ACC112 (cell line): ENCODE results near the gene CGNL1.

Experiments
- H2AFZ ChIP-seq: fragments of 200-600 bp; sonication (generic); one replicate; pipeline ENCODE4 v1.6.0; 2017; ENCODE audit warnings: antibody characterized with exemption, low read length; ENCODE audit not compliant: unreplicated experiment
- H3K27ac ChIP-seq: fragments of 200-600 bp; sonication (generic); 2 replicates; pipeline ENCODE4 v1.5.1; 2014; ENCODE audit warnings: low read depth, mild to moderate bottlenecking, antibody characterized with exemption, low read length, moderate library complexity
- H3K27me3 ChIP-seq: fragments of 200-600 bp; sonication (generic); 2 replicates; pipeline ENCODE4 v1.6.1; 2014; ENCODE audit warnings: mild to moderate bottlenecking, antibody characterized with exemption, low read length, moderate library complexity, mixed read lengths; ENCODE audit not compliant: insufficient read depth
- H3K36me3 ChIP-seq: fragments of 200-600 bp; sonication (generic); 2 replicates; pipeline ENCODE4 v1.6.1; 2016; ENCODE audit warnings: mild to moderate bottlenecking, antibody characterized with exemption, low read length, moderate library complexity, mixed read lengths; ENCODE audit not compliant: insufficient read depth
- H3K4me1 ChIP-seq: fragments of 200-600 bp; sonication (generic); one replicate; pipeline ENCODE4 v1.6.1; 2016; ENCODE audit warnings: low read length, mixed read lengths; ENCODE audit not compliant: insufficient read depth, unreplicated experiment, control insufficient read depth
- H3K4me3 ChIP-seq: fragments of 200-600 bp; sonication (generic); 2 replicates; pipeline ENCODE4 v1.5.1; 2014; ENCODE audit warnings: mild to moderate bottlenecking, low read depth, low read length
- H3K79me2 ChIP-seq: fragments of 200-600 bp; sonication (generic); one replicate; pipeline ENCODE4 v1.6.0; 2016; ENCODE audit warnings: low read length; ENCODE audit not compliant: control insufficient read depth, unreplicated experiment, insufficient read depth

The CGNL1 gene

DNA sequence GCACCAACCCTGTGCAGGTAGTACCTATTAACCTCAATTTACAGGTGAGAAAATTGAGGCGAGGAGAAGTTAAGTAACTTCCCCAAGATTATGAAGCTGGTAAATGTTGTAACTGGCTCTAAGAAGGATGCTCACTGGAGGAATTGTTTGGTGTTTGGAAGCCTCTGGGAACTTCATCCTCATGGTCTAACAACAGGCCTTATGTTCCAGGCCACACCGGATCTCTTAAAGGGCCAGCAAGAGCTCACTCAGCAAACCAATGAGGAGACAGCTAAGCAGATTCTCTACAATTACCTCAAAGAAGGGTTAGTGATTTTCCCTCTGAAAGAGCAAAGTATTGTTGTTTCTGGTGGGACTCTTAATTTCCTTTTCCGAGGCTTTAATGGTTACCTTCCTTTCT lies 63.9 kb downstream of the CGNL1 start:
- no peak overlapping the region for H3K4me3 ChIP-seq
- H3K27ac ChIP-seq = no peak overlapping the region
- no peaks in the 10 kb centered on the region for H3K79me2 ChIP-seq
- no peaks in the 10 kb centered on the region for H3K36me3 ChIP-seq
- H2AFZ ChIP-seq = no peak overlapping the region
- no peaks in the 10 kb centered on the region for H3K27me3 ChIP-seq
- peaks cover 9% of the 10 kb centered on the region for H3K4me1 ChIP-seq

DNA sequence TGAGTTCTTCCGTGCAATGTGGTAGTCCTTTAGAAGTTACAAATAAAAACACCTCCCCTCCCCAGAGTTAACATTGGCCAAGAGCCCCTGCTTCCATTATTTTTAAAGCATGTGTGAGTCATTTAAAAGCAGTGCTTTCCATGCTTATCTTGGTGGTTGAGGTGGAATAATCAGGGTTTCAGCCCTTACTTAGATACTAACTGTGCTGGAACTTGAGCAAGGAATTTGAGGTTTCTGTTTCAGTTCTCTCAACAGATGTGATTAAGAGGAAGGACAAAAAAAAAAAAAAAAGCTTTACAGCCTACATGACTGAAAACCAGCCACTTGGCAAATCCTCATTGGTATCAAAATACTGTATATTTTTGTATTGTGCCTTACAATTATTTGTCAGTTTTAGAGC lies 64.5 kb downstream of the CGNL1 start:
- Histone ChIP-seq H3K4me1 (peaks cover 15% of the 10 kb centered on the region), H2AFZ (peak overlapping the region; percentile 72), H3K79me2 (no peaks in the 10 kb centered on the region), H3K4me3 (no peak overlapping the region), H3K36me3 (no peaks in the 10 kb centered on the region), H3K27me3 (no peaks in the 10 kb centered on the region), H3K27ac (no peak overlapping the region; the same call in 1 of the 2 replicates)

DNA sequence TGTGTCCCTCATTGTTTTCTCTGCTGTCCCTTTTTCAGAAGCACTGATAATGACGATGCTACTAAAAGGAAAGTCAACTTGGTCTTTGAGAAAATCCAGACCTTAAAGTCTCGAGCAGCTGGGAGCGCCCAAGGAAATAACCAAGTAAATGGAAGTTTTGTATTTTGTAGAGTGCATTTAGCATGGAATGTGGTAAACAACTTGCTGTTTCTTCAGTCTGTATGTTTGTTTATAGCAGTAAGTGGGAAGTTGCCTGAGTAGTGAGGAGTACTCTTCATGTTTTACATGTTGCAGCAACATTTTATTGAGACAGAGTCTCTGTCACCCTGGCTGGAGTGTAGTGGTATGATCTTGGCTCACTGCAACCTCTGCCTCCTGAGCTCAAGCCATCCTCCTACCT lies 66.0 kb downstream of the CGNL1 start:
- peaks cover 22% of the 10 kb centered on the region for H3K4me1 ChIP-seq
- no peaks in the 10 kb centered on the region for H3K79me2 ChIP-seq
- H3K27ac ChIP-seq = no peak overlapping the region
- no peak overlapping the region for H3K4me3 ChIP-seq
- no peaks in the 10 kb centered on the region for H3K27me3 ChIP-seq
- no peak overlapping the region for H2AFZ ChIP-seq
- H3K36me3 ChIP-seq = no peaks in the 10 kb centered on the region

DNA sequence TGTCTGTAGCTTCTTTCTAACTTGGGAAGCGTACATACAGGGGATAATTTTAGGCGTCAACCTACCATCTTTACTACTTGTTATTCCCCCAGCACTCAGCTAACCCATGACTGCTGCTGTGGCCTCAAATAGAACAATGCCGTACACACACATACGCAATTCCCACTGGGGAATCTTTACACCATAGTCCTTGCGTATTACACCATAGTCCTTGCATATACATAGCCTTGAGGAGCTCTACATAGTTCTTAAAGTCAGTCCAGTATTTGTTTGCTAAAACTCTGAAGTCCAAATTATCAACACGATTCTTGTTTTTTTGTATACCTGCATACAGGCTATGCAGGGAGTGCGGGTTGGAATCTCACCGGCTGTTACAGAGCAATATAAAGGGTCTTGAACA lies 67.2 kb downstream of the CGNL1 start:
- Histone ChIP-seq H3K36me3 (no peaks in the 10 kb centered on the region), H3K27me3 (no peaks in the 10 kb centered on the region), H3K4me1 (peaks cover 22% of the 10 kb centered on the region), H3K4me3 (no peak overlapping the region), H3K27ac (no peak overlapping the region), H2AFZ (no peak overlapping the region), H3K79me2 (no peaks in the 10 kb centered on the region)

DNA sequence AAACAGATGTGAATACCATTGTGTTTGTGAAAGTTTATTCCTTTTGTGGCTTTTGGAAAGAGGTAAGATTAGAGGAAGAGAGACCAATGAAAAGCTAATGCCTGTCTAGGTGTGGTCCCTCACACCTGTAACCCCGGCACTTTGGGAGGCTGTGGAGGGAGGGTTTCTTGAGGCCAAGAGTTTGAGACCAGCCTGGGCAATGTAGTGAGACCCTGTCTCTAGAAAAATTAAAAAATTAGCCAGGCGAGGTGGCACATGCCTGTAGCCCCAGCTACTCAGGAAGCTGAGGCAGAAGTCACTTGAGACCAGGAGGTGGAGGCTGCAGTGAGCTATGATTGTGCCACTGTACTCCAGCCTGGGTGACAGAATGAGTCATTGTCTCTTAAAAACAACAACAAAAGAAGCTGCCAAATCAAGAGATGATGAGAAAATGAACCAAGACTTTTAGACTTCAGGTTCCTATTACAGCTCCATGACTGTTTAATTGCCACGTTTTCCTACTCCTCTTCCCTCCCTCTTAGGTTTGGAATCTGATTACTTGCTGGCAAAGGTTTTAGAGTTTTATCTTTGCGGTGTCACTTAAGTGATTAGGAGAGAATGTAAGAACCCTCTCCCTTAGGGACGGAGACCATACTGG lies 68.7 kb downstream of the CGNL1 start:
- H3K27ac ChIP-seq = no peak overlapping the region
- peaks cover 22% of the 10 kb centered on the region for H3K4me1 ChIP-seq
- no peak overlapping the region for H3K4me3 ChIP-seq
- H3K36me3 ChIP-seq = no peaks in the 10 kb centered on the region
- H3K27me3 ChIP-seq = no peaks in the 10 kb centered on the region
- no peaks in the 10 kb centered on the region for H3K79me2 ChIP-seq
- H2AFZ ChIP-seq = peak overlapping the region; percentile 87

DNA sequence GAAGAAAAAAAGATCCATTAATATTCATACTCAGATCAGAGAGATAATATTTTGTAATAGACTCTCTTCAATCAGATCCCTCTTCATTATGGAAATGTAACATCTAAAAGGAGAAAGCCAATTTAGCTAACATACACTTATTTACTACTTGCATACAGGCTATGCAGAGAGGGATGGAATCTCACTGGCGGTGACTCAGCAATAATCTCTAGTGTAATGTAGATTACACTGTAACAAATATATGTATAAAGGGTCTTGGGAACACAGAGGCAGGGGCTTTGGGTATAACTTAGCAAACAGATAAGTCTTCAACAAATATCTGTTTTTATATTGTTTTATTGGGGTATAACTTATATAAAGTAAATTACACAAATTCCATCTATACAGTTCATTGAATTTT lies 69.6 kb downstream of the CGNL1 start:
- Histone ChIP-seq H3K36me3 (no peaks in the 10 kb centered on the region), H2AFZ (peak overlapping the region; percentile 87), H3K27ac (no peak overlapping the region), H3K4me1 (peaks cover 18% of the 10 kb centered on the region), H3K27me3 (peaks cover 3% of the 10 kb centered on the region; the same call in 1 of the 2 replicates), H3K4me3 (no peak overlapping the region), H3K79me2 (no peaks in the 10 kb centered on the region)

DNA sequence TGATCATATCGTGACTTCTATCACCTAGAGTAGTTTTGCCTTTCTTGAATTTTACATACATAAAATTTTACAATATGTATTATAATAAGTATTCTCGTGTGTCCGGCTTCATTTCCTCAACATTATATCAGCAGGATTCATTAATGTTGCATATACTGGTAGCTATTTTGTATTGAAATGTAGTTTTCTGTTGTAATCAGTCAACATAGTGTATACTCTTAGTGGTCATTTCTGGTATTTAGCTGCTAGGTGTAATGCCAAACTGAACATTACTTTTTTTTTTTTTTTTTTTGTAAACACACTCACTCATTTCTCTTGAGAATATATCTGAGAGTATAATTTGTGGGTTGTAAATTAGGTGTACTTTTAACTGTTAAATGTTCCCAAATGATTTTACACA lies 70.1 kb downstream of the CGNL1 start:
- H3K36me3 ChIP-seq = no peaks in the 10 kb centered on the region
- H3K27ac ChIP-seq = no peak overlapping the region
- no peaks in the 10 kb centered on the region for H3K79me2 ChIP-seq
- peaks cover 14% of the 10 kb centered on the region for H3K4me1 ChIP-seq
- no peak overlapping the region for H3K4me3 ChIP-seq
- H3K27me3 ChIP-seq = peaks cover 3% of the 10 kb centered on the region; the same call in 1 of the 2 replicates
- H2AFZ ChIP-seq = no peak overlapping the region

DNA sequence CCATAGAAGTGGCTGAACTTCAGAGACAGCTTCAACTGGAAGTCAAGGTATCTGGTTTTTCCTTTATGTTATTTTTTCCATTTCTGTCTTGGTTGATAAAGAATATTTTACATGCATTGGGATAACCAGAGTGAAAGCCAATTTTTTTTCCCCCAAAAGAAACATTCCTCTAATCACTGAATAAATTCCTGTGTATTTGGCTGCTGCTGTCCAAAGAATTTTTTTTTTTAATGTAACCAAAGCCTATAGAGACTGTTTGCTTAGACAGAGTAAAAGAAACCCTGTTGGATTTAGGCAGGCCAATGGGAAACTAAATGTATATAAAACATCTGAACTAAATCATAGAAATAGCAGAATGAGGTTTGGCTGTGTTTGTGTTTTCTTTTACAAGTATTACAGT lies 75.2 kb downstream of the CGNL1 start:
- Histone ChIP-seq H3K27ac (no peak overlapping the region), H3K4me3 (no peak overlapping the region), H2AFZ (no peak overlapping the region), H3K36me3 (no peaks in the 10 kb centered on the region), H3K4me1 (no peaks in the 10 kb centered on the region), H3K27me3 (peaks cover 3% of the 10 kb centered on the region; the same call in 1 of the 2 replicates), H3K79me2 (no peaks in the 10 kb centered on the region)

DNA sequence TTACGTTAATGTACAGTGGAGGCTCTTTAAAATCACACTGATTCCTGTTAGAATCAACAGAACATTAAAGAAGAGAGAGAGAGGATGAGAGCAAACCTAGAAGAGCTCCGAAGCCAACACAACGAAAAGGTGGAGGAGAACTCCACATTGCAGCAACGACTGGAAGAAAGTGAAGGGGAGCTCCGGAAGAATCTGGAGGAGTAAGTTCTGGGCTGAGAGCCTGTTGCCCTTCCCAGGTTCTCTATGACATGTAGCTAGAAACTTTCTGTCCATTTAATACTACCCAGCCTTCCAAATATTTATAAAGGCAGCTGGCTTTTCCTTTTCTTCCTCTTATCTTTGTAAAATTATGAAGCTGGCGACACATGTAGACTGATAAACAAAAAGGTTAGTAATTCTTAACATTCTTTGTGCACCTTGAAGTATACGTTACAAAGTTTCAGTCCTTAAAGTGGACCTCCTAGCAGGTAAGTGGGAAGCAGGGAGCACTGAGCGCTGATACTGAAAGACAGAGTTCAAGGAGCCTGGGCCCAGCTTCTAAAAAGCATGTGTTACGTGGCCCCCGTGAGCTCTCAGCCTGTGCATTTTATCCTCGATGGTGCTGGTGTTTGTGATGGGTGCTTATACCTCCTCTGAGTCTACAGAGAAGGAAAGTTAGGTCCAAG lies 75.9 kb downstream of the CGNL1 start:
- no peak overlapping the region for H3K4me3 ChIP-seq
- no peak overlapping the region for H2AFZ ChIP-seq
- H3K27ac ChIP-seq = no peak overlapping the region
- H3K27me3 ChIP-seq = peaks cover 3% of the 10 kb centered on the region; the same call in 1 of the 2 replicates
- H3K36me3 ChIP-seq = no peaks in the 10 kb centered on the region
- H3K4me1 ChIP-seq = no peaks in the 10 kb centered on the region
- no peaks in the 10 kb centered on the region for H3K79me2 ChIP-seq

DNA sequence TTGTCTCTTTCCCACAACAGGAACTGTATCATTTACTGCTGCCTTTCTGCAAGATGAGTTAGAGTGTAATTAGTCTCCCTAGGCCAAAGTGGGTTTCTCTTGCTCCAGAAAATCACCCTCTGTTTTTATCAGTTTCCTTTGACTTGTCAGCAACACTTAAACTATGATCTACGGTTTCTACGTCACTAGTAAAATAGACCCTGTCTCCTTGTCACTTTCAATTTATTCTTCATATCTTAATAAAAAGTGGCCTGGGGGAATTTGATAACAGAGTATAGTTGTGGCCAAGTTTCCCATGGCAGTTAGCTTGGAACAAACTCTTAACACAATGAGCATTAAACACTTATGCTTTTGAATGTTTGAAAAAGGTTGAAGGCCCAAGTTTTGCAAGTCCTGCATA lies 79.6 kb downstream of the CGNL1 start:
- Histone ChIP-seq H3K36me3 (no peaks in the 10 kb centered on the region), H3K27ac (no peak overlapping the region), H3K27me3 (no peaks in the 10 kb centered on the region; the same call in 1 of the 2 replicates), H3K4me3 (no peak overlapping the region), H3K4me1 (no peaks in the 10 kb centered on the region), H2AFZ (no peak overlapping the region), H3K79me2 (no peaks in the 10 kb centered on the region)

DNA sequence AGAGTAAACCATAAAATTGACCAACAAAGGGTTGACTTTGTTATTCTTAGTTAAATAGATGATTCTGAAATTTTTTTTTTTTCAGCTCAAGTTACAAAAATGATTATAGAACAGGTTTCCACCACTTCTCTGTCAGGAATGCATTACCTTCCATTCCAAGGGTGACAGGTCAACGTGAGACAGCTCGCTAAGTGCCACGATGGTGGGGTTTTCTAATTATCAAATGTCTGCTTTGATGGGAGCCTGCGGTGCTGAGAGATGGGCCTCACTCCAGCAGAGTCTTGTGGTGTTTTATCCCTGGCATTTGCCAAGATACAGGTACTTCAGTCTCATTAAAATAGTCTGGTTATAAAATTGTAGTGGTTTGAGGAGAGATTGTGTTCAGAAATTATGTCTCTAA lies 80.3 kb downstream of the CGNL1 start:
- Histone ChIP-seq H3K27me3 (no peaks in the 10 kb centered on the region; the same call in 1 of the 2 replicates), H3K27ac (no peak overlapping the region), H3K79me2 (no peaks in the 10 kb centered on the region), H3K4me1 (no peaks in the 10 kb centered on the region), H3K36me3 (no peaks in the 10 kb centered on the region), H3K4me3 (no peak overlapping the region), H2AFZ (no peak overlapping the region)
